ENCODE results near the gene SERPINA5. TPM values are rescaled to one million over a fixed set of nuclear protein-coding genes. Genes with fewer than 3 reads are reported as not detected.
A peak's percentile ranks its signal among the peaks of the same experiment; 100 is the strongest.

Gene SERPINA5
- total and polyA plus RNA-seq, 2 of the 13 experiments (the other 11 are each of a cell fraction or from before 2014, with no cell fraction given): 449 to 498 TPM

GRCh38 chr14:94572637-94573303 lies 8.5 kb upstream of the SERPINA5 start (continued):
- no peak for TF ChIP-seq ZNF850 (CRISPR knock-in tag; conservative IDR thresholded peaks at IDR 0.05)
- TF ChIP-seq TIGD3 (CRISPR knock-in tag; IDR thresholded peaks at IDR 0.05; ENCODE audit: borderline replicate concordance): no peak
- no peak for TF ChIP-seq ZUFSP (CRISPR knock-in tag; IDR thresholded peaks at IDR 0.05; ENCODE audit: borderline replicate concordance)
- no peak for TF ChIP-seq ZNF30 (CRISPR knock-in tag; IDR thresholded peaks at IDR 0.05)
- TF ChIP-seq NFE2L1 (CRISPR knock-in tag; IDR thresholded peaks at IDR 0.05; ENCODE audit: borderline replicate concordance): no peak
- peak; percentile 67 for TF ChIP-seq HDAC2 (CRISPR knock-in tag; IDR thresholded peaks at IDR 0.05)
- TF ChIP-seq MBNL3 (CRISPR knock-in tag; conservative IDR thresholded peaks at IDR 0.05): no peak
- no peak; the same call in 1 of the 2 replicates for TF ChIP-seq NCOA1 (CRISPR knock-in tag; IDR thresholded peaks at IDR 0.05)
- no peak for TF ChIP-seq ZNF264 (CRISPR knock-in tag; IDR thresholded peaks at IDR 0.05)
- TF ChIP-seq RAD51 (IDR thresholded peaks at IDR 0.05; ENCODE audit: borderline replicate concordance): no peak
- TF ChIP-seq ZNF326 (CRISPR knock-in tag; IDR thresholded peaks at IDR 0.05; ENCODE audit: borderline replicate concordance): no peak; the same call in 1 of the 2 replicates
- TF ChIP-seq SIX1 (CRISPR knock-in tag; IDR thresholded peaks at IDR 0.05; ENCODE audit: borderline replicate concordance): peak; percentile 89
- TF ChIP-seq ERF (CRISPR knock-in tag; IDR thresholded peaks at IDR 0.05): peak; percentile 15; the same call in 1 of the 2 replicates
- no peak for TF ChIP-seq HINFP (CRISPR knock-in tag; IDR thresholded peaks at IDR 0.05; ENCODE audit: low read depth)
- TF ChIP-seq ZNF513 (CRISPR knock-in tag; conservative IDR thresholded peaks at IDR 0.05): no peak
- no peak for TF ChIP-seq ZNF572 (CRISPR knock-in tag; IDR thresholded peaks at IDR 0.05)
- TF ChIP-seq MTF2 (CRISPR knock-in tag; IDR thresholded peaks at IDR 0.05; ENCODE audit: borderline replicate concordance): no peak
- no peak for TF ChIP-seq PTBP1 (IDR thresholded peaks at IDR 0.05; ENCODE audit: low read depth, low read length, poor library complexity, severe bottlenecking)
- no peak for TF ChIP-seq ZNF7 (CRISPR knock-in tag; IDR thresholded peaks at IDR 0.05)
- TF ChIP-seq MEIS2 (CRISPR knock-in tag; IDR thresholded peaks at IDR 0.05): peak; percentile 35; the same call in 1 of the 2 replicates
- no peak for TF ChIP-seq SSRP1 (CRISPR knock-in tag; IDR thresholded peaks at IDR 0.05)
- no peak for TF ChIP-seq ZNF788 (CRISPR knock-in tag; IDR thresholded peaks at IDR 0.05; ENCODE audit: borderline replicate concordance)
